DND-41 (cell line): Measurements from ENCODE around the gene PNMA8A.
A peak's percentile ranks its signal among the peaks of the same experiment; 100 is the strongest.

Experiments
- ATAC-seq: fragments of 200-7000 bp; cut with Tn5 transposase; 3 replicates; pipeline ENCODE4 v1.9.1; 2021; ENCODE audit warnings: low read depth; ENCODE audit not compliant: insufficient read depth
- DNase-seq: peaks from one replicate; pipeline ENCODE4 v3.0.0-alpha.2; 2020
- H2AFZ ChIP-seq: 2 replicates; pipeline ENCODE4 v1.6.0; 2012; ENCODE audit warnings: low read depth, low read length
- H3K27ac ChIP-seq: 2 replicates; pipeline ENCODE4 v1.5.1; 2012; ENCODE audit warnings: low read length, inconsistent platforms
- H3K27me3 ChIP-seq: fragments of 200-600 bp; sonication (generic); 2 replicates; pipeline ENCODE4 v1.6.0; 2012; ENCODE audit warnings: low read length, mild to moderate bottlenecking, inconsistent platforms; ENCODE audit not compliant: insufficient read depth, poor library complexity
- H3K36me3 ChIP-seq: 2 replicates; pipeline ENCODE4 v1.5.1; 2012; ENCODE audit warnings: low read length, inconsistent platforms; ENCODE audit not compliant: insufficient read depth
- H3K4me1 ChIP-seq: 2 replicates; pipeline ENCODE4 v1.5.1; 2012; ENCODE audit warnings: mild to moderate bottlenecking, low read length; ENCODE audit not compliant: insufficient read depth
- H3K4me2 ChIP-seq: 2 replicates; pipeline ENCODE4 v1.6.0; 2012; ENCODE audit warnings: mild to moderate bottlenecking, moderate library complexity, low read length, inconsistent platforms; ENCODE audit not compliant: insufficient read depth
- H3K4me3 ChIP-seq, 2 experiments: fragments of 200-600 bp in 1 of 2; shearing (Covaris generic) in 1 of 2; 2 replicates each; pipeline ENCODE4 v1.5.1; 2012 to 2016; ENCODE audit warnings: inconsistent platforms in 2 of 2, low read length in 2 of 2, mild to moderate bottlenecking in 2 of 2, low read depth in 1 of 2, moderate library complexity in 1 of 2
- H3K79me2 ChIP-seq: 2 replicates; pipeline ENCODE4 v1.6.0; 2012; ENCODE audit warnings: low read length, inconsistent platforms; ENCODE audit not compliant: insufficient read depth
- H3K9ac ChIP-seq: 2 replicates; pipeline ENCODE4 v1.6.0; 2012; ENCODE audit warnings: low read depth, mild to moderate bottlenecking, inconsistent platforms, low read length, moderate library complexity
- H3K9me3 ChIP-seq: 2 replicates; pipeline ENCODE4 v1.5.1; 2012; ENCODE audit warnings: low read length, moderate library complexity, mild to moderate bottlenecking, inconsistent platforms; ENCODE audit not compliant: insufficient read depth, severe bottlenecking
- H4K20me1 ChIP-seq: 2 replicates; pipeline ENCODE4 v1.6.0; 2012; ENCODE audit warnings: low read length; ENCODE audit not compliant: insufficient read depth
- EZH2 ChIP-seq: IDR thresholded peaks from 3 replicates; pipeline ENCODE4 v1.6.1; 2012; ENCODE audit warnings: borderline replicate concordance, low read depth, mild to moderate bottlenecking, moderate library complexity, low read length, inconsistent platforms; ENCODE audit not compliant: severe bottlenecking
- TF ChIP-seq, protein P1 (sequence below): IDR thresholded peaks from 2 replicates; pipeline ENCODE4 v1.5.1; 2012; ENCODE audit warnings: borderline replicate concordance, low read length, moderate library complexity, mild to moderate bottlenecking; ENCODE audit not compliant: poor library complexity, severe bottlenecking; ENCODE audit errors: extremely low read depth

PNMA8A gene

GRCh38 chr19:46513461-46514236, 42.3 kb upstream of the PNMA8A start:
- Histone ChIP-seq H3K4me2 (no peak overlapping the region), H2AFZ (no peak overlapping the region)
- DNase-seq, result peak; percentile 69

DNA sequence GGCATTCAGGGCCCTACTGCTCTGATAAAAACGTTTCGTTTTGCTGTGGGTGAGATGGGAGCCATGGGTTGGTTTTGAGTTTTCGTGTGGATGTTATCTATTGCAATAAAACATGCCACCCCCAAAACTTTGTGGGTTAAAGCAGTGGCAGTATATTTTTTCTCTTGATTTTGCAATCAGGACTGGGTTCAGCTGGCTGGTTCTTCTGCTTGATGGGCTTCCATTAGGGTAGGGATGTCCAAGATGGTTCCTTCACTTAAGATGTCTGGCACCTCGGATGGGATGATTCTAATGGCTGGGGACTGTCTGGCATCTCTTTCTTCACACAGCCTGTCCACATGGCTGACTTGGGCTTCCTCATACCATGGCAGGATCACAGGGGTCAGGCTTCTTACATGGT, 39.9 kb upstream of the PNMA8A start:
- DNase-seq (no peak), ATAC-seq (no peak)
- H3K4me3 ChIP-seq, result no peak overlapping the region
- H3K27me3 ChIP-seq, result no peaks in the 10 kb centered on the region
- H3K27ac ChIP-seq, result no peak overlapping the region
- TF ChIP-seq, protein P1, sequence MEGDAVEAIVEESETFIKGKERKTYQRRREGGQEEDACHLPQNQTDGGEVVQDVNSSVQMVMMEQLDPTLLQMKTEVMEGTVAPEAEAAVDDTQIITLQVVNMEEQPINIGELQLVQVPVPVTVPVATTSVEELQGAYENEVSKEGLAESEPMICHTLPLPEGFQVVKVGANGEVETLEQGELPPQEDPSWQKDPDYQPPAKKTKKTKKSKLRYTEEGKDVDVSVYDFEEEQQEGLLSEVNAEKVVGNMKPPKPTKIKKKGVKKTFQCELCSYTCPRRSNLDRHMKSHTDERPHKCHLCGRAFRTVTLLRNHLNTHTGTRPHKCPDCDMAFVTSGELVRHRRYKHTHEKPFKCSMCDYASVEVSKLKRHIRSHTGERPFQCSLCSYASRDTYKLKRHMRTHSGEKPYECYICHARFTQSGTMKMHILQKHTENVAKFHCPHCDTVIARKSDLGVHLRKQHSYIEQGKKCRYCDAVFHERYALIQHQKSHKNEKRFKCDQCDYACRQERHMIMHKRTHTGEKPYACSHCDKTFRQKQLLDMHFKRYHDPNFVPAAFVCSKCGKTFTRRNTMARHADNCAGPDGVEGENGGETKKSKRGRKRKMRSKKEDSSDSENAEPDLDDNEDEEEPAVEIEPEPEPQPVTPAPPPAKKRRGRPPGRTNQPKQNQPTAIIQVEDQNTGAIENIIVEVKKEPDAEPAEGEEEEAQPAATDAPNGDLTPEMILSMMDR, result no peak
- no peak for TF ChIP-seq EZH2
- H4K20me1 ChIP-seq, result no peaks in the 10 kb centered on the region
- no peak overlapping the region for H2AFZ ChIP-seq
- no peak overlapping the region for H3K4me2 ChIP-seq
- no peaks in the 10 kb centered on the region for H3K36me3 ChIP-seq
- no peaks in the 10 kb centered on the region for H3K9me3 ChIP-seq
- H3K79me2 ChIP-seq, result no peaks in the 10 kb centered on the region
- H3K4me1 ChIP-seq, result no peaks in the 10 kb centered on the region
- H3K9ac ChIP-seq, result no peak overlapping the region

More at GRCh38 chr19:46513461-46514236, 42.3 kb upstream of the PNMA8A start:
- ATAC-seq, result peak; percentile 86
- H3K9ac ChIP-seq, result no peak overlapping the region
- no peaks in the 10 kb centered on the region for H3K27me3 ChIP-seq
- H3K4me1 ChIP-seq, result no peaks in the 10 kb centered on the region
- no peak overlapping the region for H3K27ac ChIP-seq
- no peak overlapping the region for H3K4me3 ChIP-seq
- no peaks in the 10 kb centered on the region for H3K36me3 ChIP-seq
- TF ChIP-seq, protein P1, result peak; percentile 97
- TF ChIP-seq EZH2, result no peak
- H4K20me1 ChIP-seq, result no peaks in the 10 kb centered on the region
- H3K79me2 ChIP-seq, result no peaks in the 10 kb centered on the region
- H3K9me3 ChIP-seq, result no peaks in the 10 kb centered on the region

GRCh38 chr19:46508206-46508605, 36.8 kb upstream of the PNMA8A start:
- Histone ChIP-seq H3K27ac (no peak overlapping the region), H3K4me2 (no peak overlapping the region), H3K9me3 (no peaks in the 10 kb centered on the region), H3K4me1 (no peaks in the 10 kb centered on the region), H3K79me2 (no peaks in the 10 kb centered on the region), H4K20me1 (no peaks in the 10 kb centered on the region), H3K4me3 (no peak overlapping the region), H3K27me3 (no peaks in the 10 kb centered on the region), H2AFZ (no peak overlapping the region), H3K36me3 (no peaks in the 10 kb centered on the region), H3K9ac (no peak overlapping the region)
- no peak for ATAC-seq
- DNase-seq, result no peak
- TF ChIP-seq, protein P1, result no peak
- no peak for TF ChIP-seq EZH2

GRCh38 chr19:46503848-46504453, 32.6 kb upstream of the PNMA8A start:
- TF ChIP-seq EZH2, result no peak
- TF ChIP-seq, protein P1, result no peak
- DNase-seq (no peak), ATAC-seq (no peak)
- no peak overlapping the region for H3K4me2 ChIP-seq
- no peaks in the 10 kb centered on the region for H3K36me3 ChIP-seq
- no peak overlapping the region for H2AFZ ChIP-seq
- no peak overlapping the region for H3K4me3 ChIP-seq
- no peaks in the 10 kb centered on the region for H3K27me3 ChIP-seq
- no peak overlapping the region for H3K9ac ChIP-seq
- H3K4me1 ChIP-seq, result no peaks in the 10 kb centered on the region
- H4K20me1 ChIP-seq, result no peaks in the 10 kb centered on the region
- no peak overlapping the region for H3K27ac ChIP-seq
- no peaks in the 10 kb centered on the region for H3K9me3 ChIP-seq
- H3K79me2 ChIP-seq, result no peaks in the 10 kb centered on the region
